Osteocyte (in vitro differentiated cells): ENCODE results near the gene PAK4. TPM values are rescaled to one million over a fixed set of nuclear protein-coding genes. Genes with fewer than 3 reads are reported as not detected.
A peak's percentile ranks its signal among the peaks of the same experiment; 100 is the strongest.

Source experiments
- DNase-seq: peaks from one replicate; pipeline ENCODE4 v3.0.0; 2021; ENCODE audit warnings: mixed read lengths; ENCODE audit not compliant: unreplicated experiment; ENCODE audit errors: extremely low spot score
- H3K27ac Mint-ChIP-seq: one replicate; pipeline ENCODE4 v1.8.0; 2021; ENCODE audit warnings: mild to moderate bottlenecking, mixed read lengths; ENCODE audit not compliant: unreplicated experiment
- H3K27me3 Mint-ChIP-seq: one replicate; pipeline ENCODE4 v1.8.0; 2021; ENCODE audit warnings: mixed read lengths; ENCODE audit not compliant: unreplicated experiment
- H3K36me3 Mint-ChIP-seq: one replicate; pipeline ENCODE4 v1.8.0; 2021; ENCODE audit warnings: mixed read lengths; ENCODE audit not compliant: unreplicated experiment
- H3K4me1 Mint-ChIP-seq: one replicate; pipeline ENCODE4 v1.8.0; 2021; ENCODE audit warnings: mixed read lengths; ENCODE audit not compliant: unreplicated experiment
- H3K4me3 Mint-ChIP-seq: one replicate; pipeline ENCODE4 v1.8.0; 2021; ENCODE audit warnings: mild to moderate bottlenecking, moderate library complexity, mixed read lengths; ENCODE audit not compliant: unreplicated experiment
- H3K9me3 Mint-ChIP-seq: one replicate; pipeline ENCODE4 v1.8.0; 2021; ENCODE audit warnings: mixed read lengths; ENCODE audit not compliant: unreplicated experiment
- total RNA-seq: library from RNA; stranded (reverse); gene quantifications from 2 replicates; pipeline ENCODE4 v1.2.1, GENCODE V29; 2021
- TF ChIP-seq, protein P1 (sequence below): fragments of 200-600 bp; sonication (generic); IDR thresholded peaks from 2 replicates; pipeline ENCODE4 v1.5.0; 2021; ENCODE audit warnings: antibody characterized with exemption, mild to moderate bottlenecking, moderate library complexity

Gene PAK4
- total RNA-seq, 1 donor from 2014 or later = 14.8 TPM

DNA sequence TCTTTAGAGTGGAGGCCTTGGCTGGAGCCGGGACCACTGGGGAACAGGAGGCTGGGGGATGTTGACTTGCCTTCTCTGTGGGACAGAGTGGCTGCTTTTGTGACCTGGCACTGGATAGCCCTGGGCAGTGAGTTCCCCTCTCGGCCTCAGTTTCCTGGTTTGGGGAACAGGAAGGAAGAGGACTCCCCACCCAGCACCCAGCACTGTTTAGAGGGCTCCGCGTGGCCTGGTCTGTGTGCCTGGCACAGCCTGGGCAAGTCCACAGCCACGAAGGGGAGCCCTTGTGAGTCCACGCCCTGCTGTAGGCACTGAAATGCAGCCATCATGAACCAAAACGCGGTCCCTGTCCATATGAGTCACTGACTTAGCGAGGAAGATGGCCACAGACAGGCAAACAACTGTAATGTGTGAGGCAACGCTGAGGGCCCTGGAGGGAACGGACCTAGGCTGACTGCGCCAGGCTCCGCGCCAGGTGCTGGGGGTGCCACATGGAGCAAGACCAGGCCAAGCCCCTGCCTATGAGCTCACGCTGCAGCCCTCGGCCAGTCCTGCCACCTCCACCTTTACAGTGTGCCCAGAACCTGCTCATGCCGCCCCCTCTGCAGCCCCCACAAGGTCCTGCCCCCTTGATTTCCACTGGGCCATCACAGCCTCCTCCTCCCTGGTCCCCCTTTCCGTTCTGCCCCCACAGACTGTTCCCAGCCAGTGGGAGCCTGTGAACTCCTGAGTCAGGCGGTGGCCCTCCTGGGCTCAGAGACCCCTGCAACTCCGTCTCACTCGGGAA, 35.5 kb downstream of the PAK4 start:
- no peaks in the 10 kb centered on the region for H3K9me3 Mint-ChIP-seq
- H3K27me3 Mint-ChIP-seq = no peaks in the 10 kb centered on the region
- DNase-seq = no peak
- peaks cover 2% of the 10 kb centered on the region for H3K36me3 Mint-ChIP-seq
- H3K27ac Mint-ChIP-seq = no peak overlapping the region
- TF ChIP-seq, protein P1, sequence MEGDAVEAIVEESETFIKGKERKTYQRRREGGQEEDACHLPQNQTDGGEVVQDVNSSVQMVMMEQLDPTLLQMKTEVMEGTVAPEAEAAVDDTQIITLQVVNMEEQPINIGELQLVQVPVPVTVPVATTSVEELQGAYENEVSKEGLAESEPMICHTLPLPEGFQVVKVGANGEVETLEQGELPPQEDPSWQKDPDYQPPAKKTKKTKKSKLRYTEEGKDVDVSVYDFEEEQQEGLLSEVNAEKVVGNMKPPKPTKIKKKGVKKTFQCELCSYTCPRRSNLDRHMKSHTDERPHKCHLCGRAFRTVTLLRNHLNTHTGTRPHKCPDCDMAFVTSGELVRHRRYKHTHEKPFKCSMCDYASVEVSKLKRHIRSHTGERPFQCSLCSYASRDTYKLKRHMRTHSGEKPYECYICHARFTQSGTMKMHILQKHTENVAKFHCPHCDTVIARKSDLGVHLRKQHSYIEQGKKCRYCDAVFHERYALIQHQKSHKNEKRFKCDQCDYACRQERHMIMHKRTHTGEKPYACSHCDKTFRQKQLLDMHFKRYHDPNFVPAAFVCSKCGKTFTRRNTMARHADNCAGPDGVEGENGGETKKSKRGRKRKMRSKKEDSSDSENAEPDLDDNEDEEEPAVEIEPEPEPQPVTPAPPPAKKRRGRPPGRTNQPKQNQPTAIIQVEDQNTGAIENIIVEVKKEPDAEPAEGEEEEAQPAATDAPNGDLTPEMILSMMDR = no peak
- no peak overlapping the region for H3K4me3 Mint-ChIP-seq
- peaks cover 14% of the 10 kb centered on the region for H3K4me1 Mint-ChIP-seq

DNA sequence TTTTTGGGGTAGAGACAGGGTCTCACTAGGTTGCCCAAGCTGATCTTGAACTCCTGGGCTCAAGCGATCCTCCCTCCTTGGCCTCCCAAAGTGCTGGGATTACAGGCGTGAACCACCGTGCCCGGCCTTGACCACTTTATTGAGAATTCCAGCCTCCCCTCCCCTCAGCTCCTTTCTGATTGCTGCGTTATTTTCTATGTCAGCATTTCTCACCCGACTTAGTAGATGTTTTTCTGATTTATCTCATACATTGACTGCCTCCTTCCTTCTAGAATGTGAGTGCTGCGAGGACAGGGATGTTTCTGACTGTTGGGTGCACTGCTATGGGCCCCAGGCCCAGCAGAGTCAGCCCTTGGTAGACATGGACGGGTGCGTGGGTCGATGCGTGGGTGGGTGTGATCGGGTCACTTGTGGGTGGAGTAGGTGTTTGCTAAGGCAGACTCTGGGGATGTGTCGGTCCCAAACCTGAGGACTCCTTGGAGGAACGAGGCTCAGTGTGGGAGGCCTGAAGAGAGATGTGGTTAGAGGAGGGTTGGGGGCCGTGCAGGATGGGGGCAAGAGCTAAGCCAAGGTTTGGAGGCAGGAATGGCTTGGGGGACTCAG, 37.0 kb downstream of the PAK4 start:
- no peaks in the 10 kb centered on the region for H3K27me3 Mint-ChIP-seq
- no peak overlapping the region for H3K4me3 Mint-ChIP-seq
- no peak for DNase-seq
- H3K36me3 Mint-ChIP-seq = peaks cover 2% of the 10 kb centered on the region
- no peaks in the 10 kb centered on the region for H3K9me3 Mint-ChIP-seq
- TF ChIP-seq, protein P1 = no peak
- H3K27ac Mint-ChIP-seq = peak overlapping the region; percentile 5
- peaks cover 12% of the 10 kb centered on the region for H3K4me1 Mint-ChIP-seq

DNA sequence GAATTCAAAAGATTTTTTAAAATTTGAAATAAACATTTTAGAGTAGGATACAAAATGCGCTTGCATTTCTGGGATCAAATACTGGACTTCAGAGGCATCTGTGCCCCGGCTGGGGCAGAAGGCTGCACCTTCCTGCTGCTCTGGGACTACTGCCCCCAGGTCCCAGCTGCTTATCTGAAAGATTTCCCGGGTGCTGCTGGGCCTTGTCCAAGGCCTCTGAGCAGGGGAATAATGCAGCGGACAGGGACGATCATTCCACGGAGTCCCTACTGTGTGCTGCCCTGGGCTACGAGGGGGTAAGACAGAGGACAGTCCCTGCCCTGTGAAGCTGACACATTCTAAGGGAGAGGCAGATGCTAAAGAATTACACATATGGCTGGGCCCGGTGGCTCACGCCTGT, 38.0 kb downstream of the PAK4 start:
- Mint-ChIP-seq H3K27me3 (no peaks in the 10 kb centered on the region), H3K27ac (no peak overlapping the region), H3K4me1 (peaks cover 7% of the 10 kb centered on the region), H3K9me3 (no peaks in the 10 kb centered on the region), H3K36me3 (peaks cover 2% of the 10 kb centered on the region), H3K4me3 (no peak overlapping the region)
- no peak for DNase-seq
- TF ChIP-seq, protein P1 = no peak

DNA sequence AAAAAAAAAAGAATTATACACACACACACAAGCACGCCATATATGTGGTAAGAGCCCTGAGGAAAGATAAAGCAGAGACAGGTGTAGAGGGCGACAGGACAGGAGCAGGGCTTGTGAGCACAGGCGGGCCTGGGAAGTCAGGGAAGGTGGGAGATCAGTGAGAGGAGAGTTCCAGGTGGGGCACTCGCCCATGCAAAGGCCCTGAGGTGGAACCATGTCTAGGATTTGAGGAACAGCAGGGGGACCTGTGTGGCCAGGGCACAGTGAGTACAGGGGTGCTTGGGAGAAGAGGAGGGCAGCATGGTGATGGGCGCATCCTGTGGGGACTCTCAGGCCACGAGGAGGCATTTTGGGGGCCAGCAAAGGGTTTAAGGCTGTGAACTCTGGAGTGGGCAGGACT, 38.7 kb downstream of the PAK4 start:
- no peaks in the 10 kb centered on the region for H3K9me3 Mint-ChIP-seq
- DNase-seq = no peak
- TF ChIP-seq, protein P1 = no peak
- no peaks in the 10 kb centered on the region for H3K36me3 Mint-ChIP-seq
- H3K4me3 Mint-ChIP-seq = no peak overlapping the region
- no peak overlapping the region for H3K27ac Mint-ChIP-seq
- H3K27me3 Mint-ChIP-seq = no peaks in the 10 kb centered on the region
- peaks cover 7% of the 10 kb centered on the region for H3K4me1 Mint-ChIP-seq

DNA sequence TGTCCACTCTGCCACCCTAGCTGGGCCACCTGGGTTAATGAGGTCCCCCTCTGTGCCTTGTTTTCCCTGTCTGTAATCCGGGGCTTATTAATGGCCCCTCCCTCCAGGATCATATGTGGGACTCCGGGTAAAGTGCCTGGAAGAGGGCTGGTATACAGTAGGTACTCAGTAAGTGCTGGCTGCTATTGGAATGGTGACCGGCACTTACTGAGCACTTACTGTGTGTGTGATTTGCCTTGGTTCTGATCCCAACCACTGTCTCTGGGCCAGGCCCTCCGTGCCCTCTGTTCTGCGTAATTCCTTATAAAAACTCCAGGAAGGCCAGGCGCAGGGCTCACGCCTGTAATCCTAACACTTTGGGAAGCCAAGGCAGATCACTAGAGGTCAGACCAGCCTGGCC, 40.3 kb downstream of the PAK4 start:
- no peak overlapping the region for H3K4me3 Mint-ChIP-seq
- no peaks in the 10 kb centered on the region for H3K9me3 Mint-ChIP-seq
- no peak for DNase-seq
- H3K4me1 Mint-ChIP-seq = peaks cover 7% of the 10 kb centered on the region
- H3K36me3 Mint-ChIP-seq = no peaks in the 10 kb centered on the region
- no peak overlapping the region for H3K27ac Mint-ChIP-seq
- TF ChIP-seq, protein P1 = no peak
- H3K27me3 Mint-ChIP-seq = no peaks in the 10 kb centered on the region
